Muscle of back (tissue), 11 donors: ENCODE measurements around the gene CYB5R4. TPM values are rescaled to one million over a fixed set of nuclear protein-coding genes. Genes with fewer than 3 reads are reported as not detected.
A peak's percentile ranks its signal among the peaks of the same experiment; 100 is the strongest.
"Not testable (repeated sequence)": the region's sequence is repeated elsewhere in the genome, so short reads cannot be mapped to it uniquely, and the experiment has no call there.

Experiments
- DNase-seq, 3 donors: peaks; one replicate each; pipeline versions ENCODE4 v3.0.0 to v3.0.0-alpha.2; 2013
- polyA plus RNA-seq, 10 donors: library from polyadenylated mRNA; unstranded; fragments of 120-200 nt; gene quantifications; one replicate each; pipeline ENCODE4 v1.2.1, GENCODE V29; 2013; ENCODE audit not compliant: insufficient read length in 10 of 10

CYB5R4 gene
- polyA plus RNA-seq, 10 donors = 9.9 to 15.1 (median 12.7) TPM

- DNase-seq = no peak
These were observed 1.4 kb downstream of the CYB5R4 start for GRCh38 chr6:83860782-83861495.

GRCh38 chr6:83862776-83863471 is 3.4 kb downstream of the CYB5R4 start:
- no peak for DNase-seq

- no peak for DNase-seq
These were observed 7.6 kb downstream of the CYB5R4 start for GRCh38 chr6:83867043-83867442.

- DNase-seq = peak in 2 of 3 donors; percentile 24 to 76
These were observed 8.2 kb downstream of the CYB5R4 start for GRCh38 chr6:83867527-83868161.

- DNase-seq = peak in 1 of 3 donors; percentile 17
These were observed 9.2 kb downstream of the CYB5R4 start for GRCh38 chr6:83868639-83869038.

- no peak for DNase-seq
These were observed 11.2 kb downstream of the CYB5R4 start for GRCh38 chr6:83870649-83871048.

- DNase-seq = no peak
These were observed 13.1 kb downstream of the CYB5R4 start for GRCh38 chr6:83872386-83873118.

GRCh38 chr6:83873869-83874268 is 14.4 kb downstream of the CYB5R4 start:
- no peak for DNase-seq

- no peak for DNase-seq
These were observed 16.4 kb downstream of the CYB5R4 start for GRCh38 chr6:83875843-83876242.

- DNase-seq = no peak
These were observed 19.6 kb downstream of the CYB5R4 start for GRCh38 chr6:83878902-83879644.

- no peak for DNase-seq
These were observed 20.3 kb downstream of the CYB5R4 start for GRCh38 chr6:83879746-83880145.

GRCh38 chr6:83883240-83883639 is 23.8 kb downstream of the CYB5R4 start:
- DNase-seq = no peak

GRCh38 chr6:83884523-83884922 is 25.0 kb downstream of the CYB5R4 start:
- peak; percentile 19 to 57 (median 46) for DNase-seq

GRCh38 chr6:83885984-83886383 is 26.5 kb downstream of the CYB5R4 start:
- no peak for DNase-seq

- DNase-seq = no peak
These were observed 30.1 kb downstream of the CYB5R4 start for GRCh38 chr6:83889621-83890020.

GRCh38 chr6:83890520-83890919 is 31.0 kb downstream of the CYB5R4 start:
- DNase-seq = no peak

- no peak for DNase-seq
These were observed 32.1 kb downstream of the CYB5R4 start for GRCh38 chr6:83891586-83891985.

GRCh38 chr6:83893024-83893423 is 33.5 kb downstream of the CYB5R4 start:
- DNase-seq = no peak

GRCh38 chr6:83897094-83897493 is 37.6 kb downstream of the CYB5R4 start:
- not testable (repeated sequence) for DNase-seq

GRCh38 chr6:83901624-83902023 is 42.1 kb downstream of the CYB5R4 start:
- DNase-seq = no peak

GRCh38 chr6:83904395-83904794 is 44.9 kb downstream of the CYB5R4 start:
- DNase-seq = no peak
